Measurements from ENCODE around the gene IMPACT.

GRCh38 chr18:24381126-24381525 lies 45.3 kb upstream of the IMPACT start:
- no peak for TF ChIP-seq CTCF (IDR thresholded peaks at IDR 0.05)
- TF ChIP-seq POLR2AphosphoS5 (IDR thresholded peaks at IDR 0.05), result no peak

Measured in breast epithelium (tissue), 3 donors.